ENCODE data around the gene POC1A.
A peak's percentile ranks its signal among the peaks of the same experiment; 100 is the strongest.

POC1A gene

DNA sequence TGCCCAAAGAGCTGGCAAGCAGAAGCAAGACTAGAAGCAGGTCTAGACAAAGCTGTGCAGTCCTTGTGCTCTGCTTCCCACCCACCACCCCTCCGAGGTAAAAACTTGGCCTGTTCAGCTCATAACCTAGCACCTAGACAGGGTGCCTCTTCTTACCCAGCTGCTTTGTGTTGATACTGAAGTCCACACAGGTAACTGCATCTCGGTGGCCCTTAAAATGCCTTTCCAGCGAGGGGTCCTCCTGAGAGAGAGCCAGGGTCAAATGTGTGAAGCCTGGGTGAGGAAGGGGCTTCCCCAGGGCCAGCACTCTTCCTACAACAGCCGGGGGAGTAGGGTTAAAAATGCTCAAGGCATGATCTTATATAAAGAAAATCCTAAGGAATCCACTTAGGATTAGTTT, 3.4 kb downstream of the POC1A start:
- DNase-seq (ENCODE audit: low spot score), result no peak

DNA sequence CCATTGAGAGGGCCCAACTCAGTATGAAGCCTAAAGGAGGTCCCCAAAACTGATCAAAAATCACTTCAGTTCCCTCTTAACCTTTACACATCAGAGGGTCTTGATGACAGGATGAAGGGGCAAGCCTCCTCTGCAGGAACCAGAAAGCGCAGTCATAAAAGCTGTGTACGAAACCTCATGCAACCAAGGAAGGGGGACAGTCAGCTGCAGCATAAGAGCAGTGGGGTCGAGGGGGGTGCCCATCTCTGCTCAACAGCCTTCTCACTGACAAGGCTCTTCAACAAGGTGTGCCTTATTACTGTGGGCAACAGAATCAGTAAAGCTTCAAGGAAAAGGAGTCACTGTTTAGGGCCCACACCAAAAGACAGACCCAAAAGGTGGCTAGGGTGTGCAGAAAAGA, 3.9 kb downstream of the POC1A start:
- no peak for DNase-seq (ENCODE audit: low spot score)

DNA sequence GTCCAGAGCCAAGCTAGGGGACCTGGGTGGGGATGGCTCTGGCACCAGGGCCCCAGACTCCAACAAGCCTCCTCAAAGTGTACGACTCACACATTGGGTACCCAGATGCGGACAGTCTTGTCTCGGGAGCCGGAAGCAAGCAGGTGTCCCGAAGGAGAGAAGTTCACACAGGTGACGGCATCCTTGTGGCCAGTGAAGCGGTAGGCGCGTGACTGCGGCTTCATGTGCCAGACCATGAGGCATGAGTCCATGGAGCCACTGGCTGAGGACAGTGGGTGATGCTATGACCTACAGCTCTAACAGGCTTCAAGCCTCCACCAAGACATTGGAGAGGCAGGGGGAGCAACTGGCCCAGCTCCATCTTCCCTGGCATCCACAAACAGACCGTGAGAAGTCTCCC, 4.5 kb downstream of the POC1A start:
- DNase-seq (ENCODE audit: low spot score), result no peak

DNA sequence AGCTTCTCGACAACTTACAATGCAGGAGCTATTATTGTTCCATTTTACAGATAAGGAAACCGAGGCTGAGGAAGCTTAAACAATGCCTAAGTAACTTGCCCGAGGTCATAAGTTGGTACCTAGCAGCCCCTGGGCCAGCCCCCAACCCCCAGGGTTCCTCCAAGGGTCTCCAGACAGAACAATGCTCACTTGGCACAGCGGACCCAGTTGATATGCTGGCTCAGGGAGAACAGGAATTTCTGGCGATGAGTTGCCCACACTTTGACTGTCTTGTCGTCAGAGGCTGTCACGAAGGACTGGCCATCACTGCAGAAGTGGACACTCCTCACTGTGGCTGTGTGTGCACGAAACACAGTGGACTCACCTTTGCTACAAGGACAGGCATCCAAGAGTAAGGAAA, 5.2 kb downstream of the POC1A start:
- DNase-seq (ENCODE audit: low spot score), result no peak

DNA sequence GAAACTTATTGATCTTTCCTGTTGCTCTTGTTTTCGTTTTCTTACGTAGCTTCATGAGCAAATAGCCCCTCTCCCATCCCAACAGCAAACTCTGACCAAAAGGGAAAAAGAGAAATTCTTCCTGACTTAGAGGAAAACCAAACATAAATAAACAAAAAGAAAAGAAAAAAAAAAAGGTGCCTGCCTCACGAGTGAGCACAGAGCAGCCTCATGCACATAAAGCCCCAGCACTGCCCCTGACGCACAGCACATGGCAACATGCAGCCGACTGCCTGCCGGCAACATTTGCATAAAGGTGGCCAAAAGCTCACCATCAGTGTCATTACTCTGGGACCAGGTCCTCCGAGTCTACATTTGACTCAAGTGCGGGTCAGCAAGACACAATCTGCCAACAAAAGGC, 6.4 kb downstream of the POC1A start:
- DNase-seq (ENCODE audit: low spot score), result no peak

DNA sequence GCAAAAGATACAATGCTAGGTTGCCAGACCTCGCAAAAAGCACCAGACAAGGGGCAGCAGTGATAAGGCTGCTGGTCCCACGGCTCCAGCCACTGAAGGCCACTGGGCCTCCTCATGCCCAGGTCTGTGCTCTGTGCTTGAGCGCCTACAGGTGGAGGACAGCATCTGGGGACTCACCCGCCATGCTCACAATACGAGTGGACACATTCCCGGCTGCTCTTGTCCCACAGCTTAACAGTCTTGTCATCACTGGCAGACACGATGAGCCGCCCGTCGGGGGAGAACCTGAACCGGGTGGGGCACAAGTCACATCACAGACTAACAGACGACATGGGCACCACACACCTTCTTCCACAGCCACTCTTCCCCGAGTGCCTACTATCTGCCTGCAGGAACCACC, 7.4 kb downstream of the POC1A start:
- no peak for DNase-seq (ENCODE audit: low spot score)

DNA sequence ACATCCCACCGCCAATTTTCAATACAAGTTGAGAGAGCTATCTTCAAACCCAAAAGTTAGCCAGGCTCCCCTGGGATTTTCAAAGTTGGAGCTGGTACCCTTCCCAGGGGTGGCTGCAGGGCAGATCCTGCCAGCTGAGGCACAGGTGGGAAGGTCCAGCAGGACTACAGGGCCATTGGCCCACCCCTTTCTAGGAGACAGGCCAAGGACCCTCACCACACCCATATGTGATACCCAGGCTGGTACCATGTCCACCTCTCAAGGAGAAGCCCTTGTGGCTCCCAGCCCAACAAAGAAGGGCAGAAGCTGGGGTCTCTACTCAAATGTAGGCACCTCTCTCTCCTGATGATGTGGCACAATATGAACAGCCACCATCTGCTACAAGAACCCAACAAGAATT, 8.0 kb downstream of the POC1A start:
- no peak for DNase-seq (ENCODE audit: low spot score)

DNA sequence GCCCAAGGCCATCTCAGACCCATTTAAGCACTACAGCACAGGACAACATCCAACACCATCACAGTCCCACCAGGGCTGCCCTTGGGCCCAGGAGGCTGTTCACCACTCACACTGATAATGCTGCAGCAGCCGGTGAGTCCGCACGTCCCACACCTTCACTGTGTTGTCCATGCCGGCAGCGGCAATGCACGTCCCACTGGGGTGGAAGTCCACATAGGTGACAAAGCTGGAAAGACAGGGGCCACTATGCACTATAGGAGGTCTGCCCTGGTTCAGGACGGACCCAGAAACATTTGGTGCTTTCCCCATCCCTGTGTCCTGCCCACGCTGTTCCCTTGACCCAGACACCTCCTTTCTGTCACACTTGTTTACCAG, 8.5 kb downstream of the POC1A start:
- no peak for DNase-seq (ENCODE audit: low spot score)

DNA sequence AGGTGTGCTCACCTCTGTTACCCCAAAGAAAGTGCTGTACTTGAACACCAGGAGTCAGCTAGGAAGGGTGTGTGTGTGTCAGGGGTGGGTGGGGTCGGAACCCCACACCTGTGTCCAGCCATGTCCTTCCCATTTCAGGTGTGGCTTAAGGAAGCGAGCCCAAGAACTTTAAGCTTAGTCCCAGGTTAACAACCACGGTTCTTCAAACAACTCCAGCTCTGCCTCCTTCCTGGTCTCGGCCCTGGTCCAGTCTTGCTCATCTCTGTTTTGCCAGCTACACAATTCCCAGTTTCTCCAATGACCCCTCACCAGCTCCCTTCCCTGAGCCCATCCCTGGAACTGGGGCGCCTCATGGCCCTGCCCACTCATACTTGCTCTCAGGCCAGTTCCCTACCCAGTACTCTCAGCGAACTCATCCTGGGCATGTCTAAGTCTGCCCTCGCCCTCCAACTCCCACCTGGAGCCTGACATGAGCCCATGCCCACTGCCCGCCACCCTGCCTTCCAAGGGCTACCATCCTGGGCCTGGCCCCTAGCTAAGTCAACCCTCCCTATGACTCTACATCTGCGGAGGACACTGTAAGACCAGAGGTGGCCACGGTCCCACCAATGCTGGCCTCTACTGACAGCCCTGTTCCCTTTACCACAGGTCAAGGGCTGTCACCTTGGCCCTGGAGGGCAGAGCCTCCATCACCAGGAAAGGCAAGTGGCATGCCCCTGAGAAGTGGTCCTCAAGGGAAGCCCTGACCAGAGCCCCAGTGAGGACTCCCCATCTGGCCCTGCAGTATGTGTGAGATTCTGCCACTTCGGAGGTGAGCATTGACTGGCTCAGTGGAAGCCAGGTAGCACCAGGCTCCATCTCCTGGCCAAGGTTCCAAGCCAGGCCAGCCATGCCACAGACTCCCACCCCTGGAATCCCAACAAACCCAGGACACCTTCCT, 9.2 kb downstream of the POC1A start:
- DNase-seq (ENCODE audit: low spot score), result no peak

DNA sequence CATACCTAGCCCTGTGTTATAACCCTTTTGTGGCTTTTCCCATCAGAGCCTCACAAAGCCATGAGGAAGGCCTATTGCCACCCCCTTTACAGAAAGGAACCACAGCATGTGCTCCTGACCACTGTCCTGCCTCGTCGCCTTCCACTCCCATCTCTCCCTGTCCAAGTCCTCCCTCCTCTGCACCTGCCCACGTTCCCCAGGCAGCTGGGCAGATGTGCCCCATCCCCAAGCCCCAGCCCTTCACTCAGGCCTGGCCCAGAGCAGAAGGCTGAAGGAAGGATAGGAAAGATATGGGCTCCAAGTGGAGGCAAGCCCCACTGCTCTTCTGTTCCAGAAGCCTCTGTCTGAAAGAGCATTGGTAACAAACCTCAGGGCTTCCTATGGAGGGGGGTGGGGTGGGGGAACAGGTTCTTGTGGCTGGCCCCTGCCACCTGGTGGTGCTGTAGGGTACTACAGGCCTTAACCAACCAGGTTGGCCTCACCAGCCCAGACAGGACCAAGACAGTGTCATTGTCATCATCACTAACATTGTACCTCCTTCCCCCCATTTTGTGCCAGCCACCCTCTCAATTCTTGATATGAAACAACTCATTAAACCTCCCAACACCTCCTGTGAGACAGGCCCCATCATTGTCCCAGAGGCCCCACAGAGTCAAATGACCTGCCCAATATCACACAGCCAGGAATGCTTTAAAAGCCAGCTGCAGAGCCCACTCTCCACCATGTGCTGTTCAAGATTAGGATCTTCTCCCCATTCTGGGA, 10.0 kb downstream of the POC1A start:
- DNase-seq (ENCODE audit: low spot score), result peak; percentile 63

DNA sequence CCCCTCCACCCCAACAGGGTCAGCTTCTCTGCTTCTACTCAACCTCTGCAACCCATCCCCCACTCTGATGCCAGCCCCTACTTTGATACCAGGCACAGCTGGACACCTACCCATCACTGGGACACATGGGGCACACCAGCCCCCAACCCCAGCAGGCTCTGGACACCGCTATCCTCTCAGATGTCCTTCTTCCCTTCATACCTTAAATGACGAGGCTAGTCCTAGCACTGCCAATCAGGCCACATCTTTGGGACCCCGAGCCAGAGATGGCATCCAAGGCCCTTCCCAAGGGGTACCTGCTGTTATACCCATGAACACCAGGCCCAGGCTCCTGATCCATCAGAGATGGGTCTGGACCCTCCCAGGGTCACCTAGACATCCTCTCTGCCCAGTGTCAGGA, 10.6 kb downstream of the POC1A start:
- DNase-seq (ENCODE audit: low spot score), result no peak

DNA sequence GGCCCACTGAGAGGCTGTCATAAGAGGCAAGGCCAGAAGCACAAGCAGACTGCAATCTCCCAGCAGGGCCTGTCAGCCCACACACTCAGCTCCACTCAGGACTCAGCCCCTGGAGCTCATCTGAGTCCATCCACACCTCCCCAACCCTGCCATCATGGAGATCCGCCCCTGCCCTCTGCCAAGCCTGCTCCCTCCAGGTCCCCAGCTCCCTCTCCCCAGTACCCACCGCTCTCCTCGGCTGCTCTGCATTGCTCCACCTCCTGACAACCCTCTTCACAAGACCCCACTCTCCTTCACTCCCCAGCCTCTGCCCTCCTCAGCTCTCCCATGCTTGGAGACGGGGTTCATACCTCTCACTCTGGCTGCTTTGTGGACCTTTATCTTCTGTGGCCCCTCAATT, 11.1 kb downstream of the POC1A start:
- DNase-seq (ENCODE audit: low spot score), result no peak

DNA sequence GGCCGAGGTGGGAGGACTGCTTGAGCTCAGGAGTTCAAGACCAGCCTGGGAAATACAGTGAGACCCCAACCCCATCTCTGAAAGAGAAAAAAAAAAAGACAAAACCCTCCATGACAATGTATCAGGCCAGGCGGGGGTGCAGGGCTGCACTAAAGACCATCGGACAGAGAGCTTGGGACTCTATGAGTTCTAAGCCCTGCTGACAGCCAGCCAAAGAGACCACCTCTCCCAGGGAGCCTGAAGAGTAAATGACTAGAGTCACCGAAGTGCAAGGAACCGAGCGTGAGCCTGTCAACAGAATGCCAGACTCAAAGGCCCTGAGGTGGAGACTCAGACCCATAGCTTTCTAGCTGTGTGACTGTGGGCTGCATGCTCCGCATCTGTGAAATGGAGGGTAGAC, 12.5 kb downstream of the POC1A start:
- no peak for DNase-seq (ENCODE audit: low spot score)

DNA sequence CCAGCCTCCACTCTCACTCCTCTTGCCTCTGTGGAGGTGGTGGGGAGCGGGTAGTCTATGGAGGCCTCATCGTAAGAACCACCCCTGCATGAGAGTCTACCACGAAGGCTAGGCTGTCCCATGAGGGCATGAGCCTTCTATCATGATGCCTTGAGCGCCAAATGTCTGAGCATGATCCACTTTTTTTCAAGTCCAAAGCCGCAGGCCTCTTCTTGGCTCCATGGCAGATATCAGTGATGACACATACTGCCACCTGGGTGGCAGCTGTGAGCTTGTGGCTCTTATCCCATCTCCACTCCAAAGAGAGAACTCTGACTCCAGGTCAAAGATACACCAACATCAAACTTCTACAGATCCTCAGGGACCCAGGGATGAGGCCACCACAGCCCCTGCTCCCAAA, 13.5 kb downstream of the POC1A start:
- DNase-seq (ENCODE audit: low spot score), result no peak

DNA sequence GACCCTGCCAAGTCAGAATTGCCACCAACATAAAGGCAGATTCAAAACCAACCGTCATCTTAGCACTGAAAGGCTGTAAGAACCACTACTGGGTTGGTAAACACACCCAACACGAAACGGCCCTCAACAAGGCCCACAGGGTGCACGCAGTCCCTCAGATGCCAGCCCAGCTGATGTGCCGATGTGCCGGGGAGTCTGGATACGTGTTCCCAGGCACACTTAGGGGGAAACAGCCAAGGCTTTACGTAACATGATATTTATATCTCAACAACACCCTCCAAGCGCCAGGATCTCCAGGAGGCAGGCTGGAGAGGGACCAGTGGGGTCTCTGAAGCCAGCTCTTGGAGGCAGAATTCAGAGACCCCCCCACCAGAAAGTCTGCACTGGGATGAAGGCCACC, 14.2 kb downstream of the POC1A start:
- no peak for DNase-seq (ENCODE audit: low spot score)

DNA sequence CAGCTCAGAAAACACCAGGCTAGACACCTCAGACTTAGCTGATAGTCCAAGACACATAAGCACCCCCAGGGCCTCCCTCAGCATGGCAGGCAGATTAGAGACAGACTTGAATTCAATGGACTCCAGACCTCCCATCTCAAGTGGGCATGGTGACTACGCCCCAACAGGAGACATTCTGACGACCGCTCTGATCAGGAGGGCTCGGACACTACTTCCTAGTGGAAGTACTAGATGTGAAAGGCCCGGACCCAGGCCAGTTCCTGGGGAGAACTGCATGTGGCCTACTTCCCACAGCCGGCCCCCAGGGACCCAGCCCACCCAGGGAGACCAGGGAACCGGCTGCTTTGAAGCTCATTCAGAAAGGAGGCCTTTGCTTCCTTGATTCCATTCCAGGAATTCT, 16.9 kb downstream of the POC1A start:
- DNase-seq (ENCODE audit: low spot score), result no peak

DNA sequence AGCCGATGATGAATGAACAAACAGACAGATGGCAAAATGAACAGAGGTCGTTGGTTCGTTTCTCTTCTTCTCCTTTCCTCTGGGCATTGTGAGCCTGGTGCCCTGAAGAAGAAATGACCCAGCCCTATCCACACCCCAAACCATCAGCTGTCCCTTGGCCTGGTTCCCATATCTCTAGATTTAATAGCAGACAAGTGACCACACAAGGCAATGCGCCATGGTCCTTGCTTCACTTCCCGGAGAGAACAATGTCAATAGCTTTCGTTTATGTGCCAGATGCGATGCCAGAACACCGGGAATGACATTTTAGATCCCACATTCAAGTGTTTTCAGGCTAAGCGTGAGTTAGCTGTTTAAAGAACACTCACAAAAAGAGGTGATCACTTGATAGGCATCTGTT, 17.7 kb downstream of the POC1A start:
- DNase-seq (ENCODE audit: low spot score), result no peak

DNA sequence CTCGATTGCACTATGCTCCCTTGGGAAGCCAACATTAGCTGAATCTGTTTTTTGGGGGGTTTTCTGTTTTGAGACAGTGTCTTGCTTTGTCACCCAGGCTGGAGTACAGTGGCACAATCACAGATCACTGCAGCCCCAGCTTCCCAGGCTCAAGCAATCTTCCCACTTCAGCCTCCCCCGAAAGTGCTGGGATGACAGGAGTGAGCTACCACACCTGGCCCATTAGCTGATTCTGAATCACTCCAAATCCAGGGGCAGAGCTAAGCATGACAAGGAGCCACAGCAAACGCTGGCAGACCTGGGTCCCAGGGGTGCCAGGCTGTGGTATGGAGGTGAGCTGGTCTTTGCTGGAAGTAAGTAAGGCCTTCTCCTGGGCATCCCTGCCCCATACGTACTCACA, 18.9 kb downstream of the POC1A start:
- no peak for DNase-seq (ENCODE audit: low spot score)

DNA sequence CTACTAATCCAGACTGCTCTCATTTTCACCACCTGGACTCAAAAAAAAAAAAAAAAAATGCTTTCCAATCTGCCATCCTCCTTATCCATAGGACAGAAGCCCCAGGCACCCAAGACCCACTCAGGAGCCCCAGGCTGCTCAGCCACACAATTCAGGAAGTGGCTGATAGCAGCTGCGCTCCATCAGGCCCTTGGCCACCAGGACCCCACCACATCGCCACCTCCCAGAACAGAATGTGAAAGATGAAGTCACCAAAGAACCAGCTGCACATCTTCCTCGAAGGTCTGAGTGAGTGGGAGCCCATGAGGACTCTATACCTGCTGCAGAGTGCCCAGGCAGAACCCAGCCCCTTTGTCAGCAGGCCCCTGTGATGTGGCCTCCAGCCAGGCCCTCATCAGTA, 19.5 kb downstream of the POC1A start:
- no peak for DNase-seq (ENCODE audit: low spot score)

DNA sequence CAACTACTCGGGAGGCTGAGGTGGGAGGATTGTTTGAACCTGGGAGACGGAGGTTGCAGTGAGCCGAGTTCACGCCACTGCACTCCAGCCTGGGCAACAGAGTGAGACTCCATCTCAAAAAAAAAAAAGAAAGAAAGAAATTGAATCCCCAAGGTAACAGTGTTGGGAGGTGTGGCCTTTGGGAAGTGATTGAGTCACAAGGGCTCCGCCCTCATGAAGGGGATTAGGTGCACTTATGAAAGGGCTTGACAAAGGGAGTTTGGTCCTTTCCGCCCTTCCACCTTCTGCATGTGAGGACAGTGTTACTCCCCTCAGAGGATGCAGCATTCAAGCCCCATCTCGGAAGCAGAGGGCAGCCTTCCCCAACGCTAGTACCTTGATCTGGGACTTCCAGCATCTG, 21.3 kb downstream of the POC1A start:
- DNase-seq (ENCODE audit: low spot score), result no peak

DNA sequence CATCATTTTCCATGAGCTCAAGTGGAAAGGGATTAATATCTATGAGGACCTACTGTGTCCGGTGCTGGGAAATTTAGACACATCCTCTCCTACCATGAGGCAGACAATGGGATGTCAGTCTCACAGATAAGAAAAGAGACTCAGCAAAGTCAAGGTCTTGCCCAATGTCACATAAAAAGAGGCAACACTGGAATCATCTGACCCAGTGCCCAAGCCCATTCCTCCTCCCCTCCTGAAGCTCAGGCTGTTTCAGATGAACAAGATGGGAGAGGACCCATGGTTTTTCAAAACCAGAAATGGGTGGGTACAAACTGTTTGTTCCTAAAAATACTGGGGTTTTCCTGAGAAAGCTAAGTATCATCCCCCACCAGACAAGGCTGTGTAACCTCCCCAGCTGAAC, 22.2 kb downstream of the POC1A start:
- no peak for DNase-seq (ENCODE audit: low spot score)

DNA sequence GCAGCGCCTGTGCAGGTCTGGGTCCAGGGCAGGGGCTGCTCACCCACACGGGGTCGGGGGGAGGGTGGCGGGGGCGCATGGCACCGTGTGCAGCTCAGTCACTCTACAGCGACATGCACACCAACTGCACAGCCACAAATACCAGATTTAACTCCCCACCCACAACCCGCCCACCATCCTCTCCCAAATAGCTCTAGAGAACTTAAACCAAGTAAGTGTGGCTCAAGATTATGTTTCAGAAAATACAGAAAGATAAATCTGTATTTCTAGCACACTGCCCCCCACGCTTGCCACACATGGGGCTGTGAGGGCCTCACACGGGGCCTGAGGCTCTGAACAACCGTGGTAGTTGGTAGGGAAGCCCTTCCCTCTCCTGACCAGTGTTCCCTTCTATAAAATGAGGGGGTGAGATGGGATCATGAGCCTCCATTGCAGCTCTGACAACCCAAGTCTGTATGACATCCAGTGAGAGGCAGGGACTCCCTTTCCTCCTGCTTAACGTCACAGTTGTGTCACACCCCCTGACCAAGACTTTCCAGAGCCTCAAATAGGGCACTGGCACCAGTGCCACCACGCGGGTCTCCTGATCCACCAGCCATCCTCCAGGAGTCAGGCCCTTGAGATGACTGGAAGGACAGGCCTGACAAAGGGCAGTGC, 23.1 kb downstream of the POC1A start:
- DNase-seq (ENCODE audit: low spot score), result no peak

DNA sequence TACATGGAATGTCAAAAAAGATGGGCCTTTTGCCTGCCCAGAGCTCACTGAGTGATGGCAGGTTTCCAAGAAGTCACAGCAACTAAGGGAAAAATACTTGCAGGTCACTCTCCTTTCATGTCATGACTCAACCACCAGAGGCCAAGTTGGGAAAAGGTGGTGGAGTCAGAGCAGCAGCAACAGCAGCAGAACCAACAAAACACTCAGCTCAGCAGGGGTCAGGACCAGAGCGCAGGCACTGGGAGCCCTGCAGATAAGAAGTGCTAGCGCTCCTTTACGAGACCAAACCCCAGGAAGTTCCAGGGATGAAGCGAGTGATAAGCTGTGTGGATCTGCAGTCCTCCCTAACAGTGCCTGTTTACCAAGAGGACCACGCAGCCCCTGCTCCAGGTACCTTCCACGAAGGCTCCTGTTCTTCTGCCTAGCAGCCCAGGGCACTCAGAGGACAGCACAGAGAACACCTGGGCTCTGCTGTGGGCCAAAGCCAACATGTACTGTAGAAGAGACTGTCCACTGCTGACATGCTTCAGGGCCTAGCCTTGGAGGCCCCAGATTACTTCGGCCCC, 26.0 kb downstream of the POC1A start:
- DNase-seq (ENCODE audit: low spot score), result peak; percentile 68

Measured in SW480 (cell line).